WTC11 (cell line): ENCODE results near the gene RIN2. TPM values are rescaled to one million over a fixed set of nuclear protein-coding genes. Genes with fewer than 3 reads are reported as not detected.
A peak's percentile ranks its signal among the peaks of the same experiment; 100 is the strongest.

Experiments
- ATAC-seq: fragments of 200-7000 bp; cut with Tn5 transposase; 2 replicates; pipeline ENCODE4 v1.10.0; 2021; ENCODE audit warnings: mild to moderate bottlenecking, moderate library complexity
- CTCF ChIA-PET: fragments of 300-600 bp; sonication (Branson Sonifier 250); formaldehyde crosslinking; loops from one replicate; lab custom pipeline; 2021; ENCODE audit warnings: antibody characterized with exemption; lab: Charles Lee
- POLR2A ChIA-PET: fragments of 350-600 bp; sonication (Branson Sonifier 250); formaldehyde crosslinking; loops from one replicate; lab custom pipeline; 2021; ENCODE audit warnings: antibody characterized with exemption; lab: Charles Lee
- DNase-seq: peaks from one replicate; pipeline ENCODE4 v3.0.0; 2021; ENCODE audit warnings: low spot score
- H3K27ac Mint-ChIP-seq: 2 replicates; pipeline ENCODE4 v1.8.0; 2021; ENCODE audit warnings: mixed read lengths
- H3K27me3 Mint-ChIP-seq: 2 replicates; pipeline ENCODE4 v1.8.0; 2021; ENCODE audit warnings: low read depth, mild to moderate bottlenecking, moderate library complexity, mixed read lengths
- H3K36me3 Mint-ChIP-seq: 2 replicates; pipeline ENCODE4 v1.8.0; 2021; ENCODE audit warnings: mixed read lengths
- H3K4me1 Mint-ChIP-seq: 2 replicates; pipeline ENCODE4 v1.8.0; 2022; ENCODE audit warnings: mixed read lengths
- H3K4me3 Mint-ChIP-seq: 2 replicates; pipeline ENCODE4 v1.8.0; 2021; ENCODE audit warnings: mild to moderate bottlenecking, moderate library complexity, mixed read lengths
- H3K9me3 Mint-ChIP-seq: 2 replicates; pipeline ENCODE4 v1.8.0; 2021; ENCODE audit warnings: mixed read lengths
- GABPB1 ChIP-seq: sonication (generic); formaldehyde crosslinking; IDR thresholded peaks from 2 replicates; pipeline ENCODE4 v1.8.1; 2023; ENCODE audit warnings: mild to moderate bottlenecking, missing genetic modification reagents
- GTF2I ChIP-seq: fragments of 250-450 bp; sonication (Bioruptor Pico); conservative IDR thresholded peaks from 2 replicates; pipeline ENCODE4 v1.4.0; 2021; ENCODE audit warnings: mild to moderate bottlenecking
- JAZF1 ChIP-seq: fragments of 250-450 bp; sonication (Bioruptor Pico); IDR thresholded peaks from 2 replicates; pipeline ENCODE4 v1.9.0; 2021; ENCODE audit warnings: moderate library complexity, mild to moderate bottlenecking, inconsistent platforms
- OVOL2 ChIP-seq: fragments of 250-450 bp; sonication (Bioruptor Pico); IDR thresholded peaks from 2 replicates; pipeline ENCODE4 v1.9.0; 2021; ENCODE audit warnings: mild to moderate bottlenecking, borderline replicate concordance
- SMAD3 ChIP-seq: sonication (generic); formaldehyde crosslinking; IDR thresholded peaks from 2 replicates; pipeline ENCODE4 v1.8.0; 2022; ENCODE audit warnings: missing genetic modification reagents, mild to moderate bottlenecking, borderline replicate concordance
- TCF7 ChIP-seq: sonication (generic); formaldehyde crosslinking; IDR thresholded peaks from 2 replicates; pipeline ENCODE4 v1.8.0; 2022; ENCODE audit warnings: mild to moderate bottlenecking, low read depth, missing genetic modification reagents, moderate library complexity
- TEAD4 ChIP-seq: sonication (generic); formaldehyde crosslinking; IDR thresholded peaks from 2 replicates; pipeline ENCODE4 v1.8.0; 2022; ENCODE audit warnings: mild to moderate bottlenecking, missing genetic modification reagents
- ZBTB21 ChIP-seq: sonication (generic); formaldehyde crosslinking; IDR thresholded peaks from 2 replicates; pipeline ENCODE4 v1.8.1; 2023; ENCODE audit warnings: mild to moderate bottlenecking, missing genetic modification reagents, borderline replicate concordance
- ZNF121 ChIP-seq: sonication (generic); formaldehyde crosslinking; IDR thresholded peaks from 2 replicates; pipeline ENCODE4 v1.8.0; 2023; ENCODE audit warnings: missing genetic modification reagents
- ZNF219 ChIP-seq: sonication (generic); formaldehyde crosslinking; IDR thresholded peaks from 2 replicates; pipeline ENCODE4 v1.8.0; 2023; ENCODE audit warnings: missing genetic modification reagents, mild to moderate bottlenecking, borderline replicate concordance
- total RNA-seq: library from RNA; stranded (reverse); gene quantifications from 3 replicates; pipeline ENCODE4 v1.2.3, GENCODE V29; 2021
- TF ChIP-seq, protein P1 (sequence below): sonication (generic); formaldehyde crosslinking; IDR thresholded peaks from 2 replicates; pipeline ENCODE4 v1.8.0; 2023; ENCODE audit warnings: missing genetic modification reagents, mild to moderate bottlenecking, borderline replicate concordance
- TF ChIP-seq, protein P2 (sequence below): fragments of 250-450 bp; sonication (Bioruptor Pico); IDR thresholded peaks from 2 replicates; pipeline ENCODE4 v2.1.2; 2022; ENCODE audit warnings: mild to moderate bottlenecking, moderate library complexity
- TF ChIP-seq, protein P3 (sequence below): sonication (generic); formaldehyde crosslinking; IDR thresholded peaks from 2 replicates; pipeline ENCODE4 v1.8.0; 2022; ENCODE audit warnings: missing genetic modification reagents
- TF ChIP-seq, protein P4 (sequence below): sonication (generic); formaldehyde crosslinking; IDR thresholded peaks from 2 replicates; pipeline ENCODE4 v1.8.1; 2022; ENCODE audit warnings: mild to moderate bottlenecking, moderate library complexity, missing genetic modification reagents
- TF ChIP-seq, protein P5 (sequence below): fragments of 250-450 bp; sonication (Bioruptor Pico); IDR thresholded peaks from 2 replicates; pipeline ENCODE4 v1.8.0; 2021; ENCODE audit warnings: mild to moderate bottlenecking

Gene RIN2
- total RNA-seq, 1 experiment from 2014 or later = 4.3 TPM

DNA sequence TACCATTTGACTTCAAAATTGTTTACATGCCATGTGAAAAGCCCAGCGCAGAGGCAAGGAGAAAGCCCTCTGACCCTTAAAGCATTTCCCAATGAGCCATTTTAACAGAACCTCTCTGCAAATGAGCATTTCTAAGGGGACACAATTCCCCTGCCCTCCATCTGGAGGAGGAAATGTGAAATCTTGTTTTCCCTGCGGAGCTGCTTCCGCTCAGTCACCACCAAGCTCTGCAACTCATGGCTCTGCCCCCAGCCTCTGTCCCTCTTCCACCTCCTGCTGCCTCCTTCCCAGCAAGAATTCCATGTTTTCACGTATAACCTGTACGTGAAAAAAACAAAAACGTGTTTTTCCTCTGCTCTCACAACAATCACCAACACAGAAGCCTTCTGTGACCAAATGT lies 12.3 kb downstream of the RIN2 start (continued):
- TF ChIP-seq OVOL2 (CRISPR knock-in tag) = no peak
- TF ChIP-seq, protein P1, sequence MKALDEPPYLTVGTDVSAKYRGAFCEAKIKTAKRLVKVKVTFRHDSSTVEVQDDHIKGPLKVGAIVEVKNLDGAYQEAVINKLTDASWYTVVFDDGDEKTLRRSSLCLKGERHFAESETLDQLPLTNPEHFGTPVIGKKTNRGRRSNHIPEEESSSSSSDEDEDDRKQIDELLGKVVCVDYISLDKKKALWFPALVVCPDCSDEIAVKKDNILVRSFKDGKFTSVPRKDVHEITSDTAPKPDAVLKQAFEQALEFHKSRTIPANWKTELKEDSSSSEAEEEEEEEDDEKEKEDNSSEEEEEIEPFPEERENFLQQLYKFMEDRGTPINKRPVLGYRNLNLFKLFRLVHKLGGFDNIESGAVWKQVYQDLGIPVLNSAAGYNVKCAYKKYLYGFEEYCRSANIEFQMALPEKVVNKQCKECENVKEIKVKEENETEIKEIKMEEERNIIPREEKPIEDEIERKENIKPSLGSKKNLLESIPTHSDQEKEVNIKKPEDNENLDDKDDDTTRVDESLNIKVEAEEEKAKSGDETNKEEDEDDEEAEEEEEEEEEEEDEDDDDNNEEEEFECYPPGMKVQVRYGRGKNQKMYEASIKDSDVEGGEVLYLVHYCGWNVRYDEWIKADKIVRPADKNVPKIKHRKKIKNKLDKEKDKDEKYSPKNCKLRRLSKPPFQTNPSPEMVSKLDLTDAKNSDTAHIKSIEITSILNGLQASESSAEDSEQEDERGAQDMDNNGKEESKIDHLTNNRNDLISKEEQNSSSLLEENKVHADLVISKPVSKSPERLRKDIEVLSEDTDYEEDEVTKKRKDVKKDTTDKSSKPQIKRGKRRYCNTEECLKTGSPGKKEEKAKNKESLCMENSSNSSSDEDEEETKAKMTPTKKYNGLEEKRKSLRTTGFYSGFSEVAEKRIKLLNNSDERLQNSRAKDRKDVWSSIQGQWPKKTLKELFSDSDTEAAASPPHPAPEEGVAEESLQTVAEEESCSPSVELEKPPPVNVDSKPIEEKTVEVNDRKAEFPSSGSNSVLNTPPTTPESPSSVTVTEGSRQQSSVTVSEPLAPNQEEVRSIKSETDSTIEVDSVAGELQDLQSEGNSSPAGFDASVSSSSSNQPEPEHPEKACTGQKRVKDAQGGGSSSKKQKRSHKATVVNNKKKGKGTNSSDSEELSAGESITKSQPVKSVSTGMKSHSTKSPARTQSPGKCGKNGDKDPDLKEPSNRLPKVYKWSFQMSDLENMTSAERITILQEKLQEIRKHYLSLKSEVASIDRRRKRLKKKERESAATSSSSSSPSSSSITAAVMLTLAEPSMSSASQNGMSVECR (CRISPR knock-in tag) = no peak

DNA sequence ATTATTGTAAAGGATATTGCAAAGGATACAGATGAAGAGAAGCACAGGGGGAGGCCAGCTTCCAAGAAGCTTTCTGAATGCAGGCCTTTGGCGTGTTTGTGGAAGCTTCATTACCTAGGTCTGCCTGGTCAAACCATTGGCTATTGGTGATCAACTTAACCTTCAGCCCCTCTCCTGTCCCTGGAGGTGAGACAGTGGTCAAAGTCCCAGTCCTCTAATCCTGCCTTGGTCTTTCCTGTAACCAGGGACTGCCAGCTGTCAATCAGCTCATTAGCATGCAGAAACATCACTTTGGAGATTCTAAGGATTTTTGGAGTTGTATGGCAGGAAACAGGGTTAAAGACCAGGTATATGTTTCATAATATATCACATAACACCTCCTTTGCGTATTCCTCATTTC lies 13.0 kb downstream of the RIN2 start:
- ATAC-seq (no peak), DNase-seq (no peak)
- CTCF ChIA-PET = interaction anchor here (0.9 to 3.5 kb wide), 8 partner anchors 12 to 867 kb away, joined by 3 to 19 read pairs (median 4); no protein-coding TSS in a partner anchor
- H3K4me3 Mint-ChIP-seq = no peak overlapping the region
- H3K36me3 Mint-ChIP-seq = no peaks in the 10 kb centered on the region
- POLR2A ChIA-PET = no interaction called here
- TF ChIP-seq, protein P2, sequence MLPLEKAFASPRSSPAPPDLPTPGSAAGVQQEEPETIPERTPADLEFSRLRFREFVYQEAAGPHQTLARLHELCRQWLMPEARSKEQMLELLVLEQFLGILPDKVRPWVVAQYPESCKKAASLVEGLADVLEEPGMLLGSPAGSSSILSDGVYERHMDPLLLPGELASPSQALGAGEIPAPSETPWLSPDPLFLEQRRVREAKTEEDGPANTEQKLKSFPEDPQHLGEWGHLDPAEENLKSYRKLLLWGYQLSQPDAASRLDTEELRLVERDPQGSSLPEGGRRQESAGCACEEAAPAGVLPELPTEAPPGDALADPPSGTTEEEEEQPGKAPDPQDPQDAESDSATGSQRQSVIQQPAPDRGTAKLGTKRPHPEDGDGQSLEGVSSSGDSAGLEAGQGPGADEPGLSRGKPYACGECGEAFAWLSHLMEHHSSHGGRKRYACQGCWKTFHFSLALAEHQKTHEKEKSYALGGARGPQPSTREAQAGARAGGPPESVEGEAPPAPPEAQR (CRISPR knock-in tag) = no peak
- no peak for TF ChIP-seq TCF7
- no peak for TF ChIP-seq GTF2I (CRISPR knock-in tag)
- TF ChIP-seq, protein P3, sequence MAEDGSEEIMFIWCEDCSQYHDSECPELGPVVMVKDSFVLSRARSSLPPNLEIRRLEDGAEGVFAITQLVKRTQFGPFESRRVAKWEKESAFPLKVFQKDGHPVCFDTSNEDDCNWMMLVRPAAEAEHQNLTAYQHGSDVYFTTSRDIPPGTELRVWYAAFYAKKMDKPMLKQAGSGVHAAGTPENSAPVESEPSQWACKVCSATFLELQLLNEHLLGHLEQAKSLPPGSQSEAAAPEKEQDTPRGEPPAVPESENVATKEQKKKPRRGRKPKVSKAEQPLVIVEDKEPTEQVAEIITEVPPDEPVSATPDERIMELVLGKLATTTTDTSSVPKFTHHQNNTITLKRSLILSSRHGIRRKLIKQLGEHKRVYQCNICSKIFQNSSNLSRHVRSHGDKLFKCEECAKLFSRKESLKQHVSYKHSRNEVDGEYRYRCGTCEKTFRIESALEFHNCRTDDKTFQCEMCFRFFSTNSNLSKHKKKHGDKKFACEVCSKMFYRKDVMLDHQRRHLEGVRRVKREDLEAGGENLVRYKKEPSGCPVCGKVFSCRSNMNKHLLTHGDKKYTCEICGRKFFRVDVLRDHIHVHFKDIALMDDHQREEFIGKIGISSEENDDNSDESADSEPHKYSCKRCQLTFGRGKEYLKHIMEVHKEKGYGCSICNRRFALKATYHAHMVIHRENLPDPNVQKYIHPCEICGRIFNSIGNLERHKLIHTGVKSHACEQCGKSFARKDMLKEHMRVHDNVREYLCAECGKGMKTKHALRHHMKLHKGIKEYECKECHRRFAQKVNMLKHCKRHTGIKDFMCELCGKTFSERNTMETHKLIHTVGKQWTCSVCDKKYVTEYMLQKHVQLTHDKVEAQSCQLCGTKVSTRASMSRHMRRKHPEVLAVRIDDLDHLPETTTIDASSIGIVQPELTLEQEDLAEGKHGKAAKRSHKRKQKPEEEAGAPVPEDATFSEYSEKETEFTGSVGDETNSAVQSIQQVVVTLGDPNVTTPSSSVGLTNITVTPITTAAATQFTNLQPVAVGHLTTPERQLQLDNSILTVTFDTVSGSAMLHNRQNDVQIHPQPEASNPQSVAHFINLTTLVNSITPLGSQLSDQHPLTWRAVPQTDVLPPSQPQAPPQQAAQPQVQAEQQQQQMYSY (CRISPR knock-in tag) = peak; percentile 65
- TF ChIP-seq, protein P4, sequence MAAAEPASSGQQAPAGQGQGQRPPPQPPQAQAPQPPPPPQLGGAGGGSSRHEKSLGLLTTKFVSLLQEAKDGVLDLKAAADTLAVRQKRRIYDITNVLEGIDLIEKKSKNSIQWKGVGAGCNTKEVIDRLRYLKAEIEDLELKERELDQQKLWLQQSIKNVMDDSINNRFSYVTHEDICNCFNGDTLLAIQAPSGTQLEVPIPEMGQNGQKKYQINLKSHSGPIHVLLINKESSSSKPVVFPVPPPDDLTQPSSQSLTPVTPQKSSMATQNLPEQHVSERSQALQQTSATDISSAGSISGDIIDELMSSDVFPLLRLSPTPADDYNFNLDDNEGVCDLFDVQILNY = no peak
- no peak for TF ChIP-seq TEAD4 (CRISPR knock-in tag)
- no peak for TF ChIP-seq GABPB1 (CRISPR knock-in tag)
- TF ChIP-seq ZBTB21 = no peak
- no peak for TF ChIP-seq ZNF121 (CRISPR knock-in tag)
- H3K4me1 Mint-ChIP-seq = peaks cover 34% of the 10 kb centered on the region
- no peak overlapping the region for H3K27ac Mint-ChIP-seq
- no peaks in the 10 kb centered on the region for H3K9me3 Mint-ChIP-seq
- H3K27me3 Mint-ChIP-seq = no peaks in the 10 kb centered on the region

DNA sequence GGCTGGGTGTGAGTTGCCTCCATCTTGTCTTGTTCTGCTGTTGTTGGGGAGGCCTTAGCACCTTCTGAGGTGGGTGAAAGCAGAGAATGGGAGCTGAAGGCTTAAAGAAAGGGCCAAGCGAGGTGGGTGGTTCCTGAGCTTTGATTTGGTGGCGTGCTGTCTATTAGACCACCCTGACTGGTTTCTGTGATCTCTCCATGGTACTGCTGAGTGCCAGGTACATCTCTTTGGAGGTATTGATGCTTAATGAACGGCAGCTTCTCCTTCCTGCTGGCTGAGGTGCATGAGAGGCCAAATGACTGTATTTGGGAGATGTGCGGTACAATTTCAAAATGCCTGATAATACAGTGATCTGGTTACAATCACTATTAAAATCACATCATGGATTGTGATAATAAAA lies 15.4 kb downstream of the RIN2 start:
- Mint-ChIP-seq H3K27me3 (no peaks in the 10 kb centered on the region), H3K36me3 (no peaks in the 10 kb centered on the region), H3K4me3 (no peak overlapping the region), H3K4me1 (peaks cover 47% of the 10 kb centered on the region), H3K27ac (no peak overlapping the region), H3K9me3 (no peaks in the 10 kb centered on the region)
- ATAC-seq (no peak), DNase-seq (no peak)
- ChIA-PET CTCF (interaction anchor here (0.9 to 1.4 kb wide), 3 partner anchors 13 to 16 kb away, joined by 3 to 4 read pairs (median 4); no protein-coding TSS in a partner anchor), POLR2A (interaction anchor here (0.9 kb wide), 1 partner anchor 15 kb away, joined by 3 read pairs; the partner anchor contains the start of gene RIN2)
- no peak for TF ChIP-seq GTF2I (CRISPR knock-in tag)
- TF ChIP-seq SMAD3 (CRISPR knock-in tag) = no peak
- TF ChIP-seq, protein P1 (CRISPR knock-in tag) = no peak
- TF ChIP-seq, protein P2 (CRISPR knock-in tag) = no peak
- TF ChIP-seq, protein P5, sequence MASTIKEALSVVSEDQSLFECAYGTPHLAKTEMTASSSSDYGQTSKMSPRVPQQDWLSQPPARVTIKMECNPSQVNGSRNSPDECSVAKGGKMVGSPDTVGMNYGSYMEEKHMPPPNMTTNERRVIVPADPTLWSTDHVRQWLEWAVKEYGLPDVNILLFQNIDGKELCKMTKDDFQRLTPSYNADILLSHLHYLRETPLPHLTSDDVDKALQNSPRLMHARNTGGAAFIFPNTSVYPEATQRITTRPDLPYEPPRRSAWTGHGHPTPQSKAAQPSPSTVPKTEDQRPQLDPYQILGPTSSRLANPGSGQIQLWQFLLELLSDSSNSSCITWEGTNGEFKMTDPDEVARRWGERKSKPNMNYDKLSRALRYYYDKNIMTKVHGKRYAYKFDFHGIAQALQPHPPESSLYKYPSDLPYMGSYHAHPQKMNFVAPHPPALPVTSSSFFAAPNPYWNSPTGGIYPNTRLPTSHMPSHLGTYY = no peak
- TF ChIP-seq ZNF219 (CRISPR knock-in tag) = no peak
- no peak for TF ChIP-seq JAZF1 (CRISPR knock-in tag)
